ENCODE measurements around the gene BCAS3. TPM values are rescaled to one million over a fixed set of nuclear protein-coding genes. Genes with fewer than 3 reads are reported as not detected.

Gene BCAS3
- polyA plus RNA-seq, 1 experiment = 17.5 TPM

DNA sequence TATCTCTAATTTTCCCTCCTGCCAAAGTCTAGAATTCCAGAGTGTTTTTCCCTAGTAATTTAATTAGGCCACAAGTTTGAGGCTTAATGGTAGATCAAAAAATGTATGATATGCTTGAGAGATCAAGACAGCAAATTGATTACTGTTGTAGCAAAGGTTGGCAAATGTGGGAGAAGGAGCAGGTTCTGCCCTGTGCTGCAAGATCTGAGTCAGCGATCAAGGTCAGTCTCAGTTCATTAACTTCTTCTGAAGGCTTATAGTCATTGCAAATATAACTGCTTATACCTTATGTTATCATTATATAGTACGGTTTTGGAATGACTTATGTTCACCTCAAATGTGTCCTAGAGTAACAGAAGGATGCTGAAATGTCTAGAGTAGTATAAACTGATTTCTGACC lies 490.9 kb downstream of the BCAS3 start:
- DNase-seq (ENCODE audit: low read depth, low spot score) = no peak
- no peak overlapping the region for H3K27ac ChIP-seq (ENCODE audit: low read depth, low read length)
- TF ChIP-seq, protein P1, sequence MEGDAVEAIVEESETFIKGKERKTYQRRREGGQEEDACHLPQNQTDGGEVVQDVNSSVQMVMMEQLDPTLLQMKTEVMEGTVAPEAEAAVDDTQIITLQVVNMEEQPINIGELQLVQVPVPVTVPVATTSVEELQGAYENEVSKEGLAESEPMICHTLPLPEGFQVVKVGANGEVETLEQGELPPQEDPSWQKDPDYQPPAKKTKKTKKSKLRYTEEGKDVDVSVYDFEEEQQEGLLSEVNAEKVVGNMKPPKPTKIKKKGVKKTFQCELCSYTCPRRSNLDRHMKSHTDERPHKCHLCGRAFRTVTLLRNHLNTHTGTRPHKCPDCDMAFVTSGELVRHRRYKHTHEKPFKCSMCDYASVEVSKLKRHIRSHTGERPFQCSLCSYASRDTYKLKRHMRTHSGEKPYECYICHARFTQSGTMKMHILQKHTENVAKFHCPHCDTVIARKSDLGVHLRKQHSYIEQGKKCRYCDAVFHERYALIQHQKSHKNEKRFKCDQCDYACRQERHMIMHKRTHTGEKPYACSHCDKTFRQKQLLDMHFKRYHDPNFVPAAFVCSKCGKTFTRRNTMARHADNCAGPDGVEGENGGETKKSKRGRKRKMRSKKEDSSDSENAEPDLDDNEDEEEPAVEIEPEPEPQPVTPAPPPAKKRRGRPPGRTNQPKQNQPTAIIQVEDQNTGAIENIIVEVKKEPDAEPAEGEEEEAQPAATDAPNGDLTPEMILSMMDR (IDR thresholded peaks at IDR 0.05; ENCODE audit: low read depth, low read length) = no peak
- no peak overlapping the region for H3K4me3 ChIP-seq (ENCODE audit: low read depth, low read length)
- no peaks in the 10 kb centered on the region for H3K27me3 ChIP-seq (ENCODE audit: control insufficient read depth, insufficient read depth, low read length)
- CTCF ChIA-PET = no interaction called here
- POLR2A ChIA-PET = no interaction called here
- no peaks in the 10 kb centered on the region; the same call in 1 of the 2 replicates for H3K9me3 ChIP-seq (ENCODE audit: control insufficient read depth, insufficient read depth, low read length)

DNA sequence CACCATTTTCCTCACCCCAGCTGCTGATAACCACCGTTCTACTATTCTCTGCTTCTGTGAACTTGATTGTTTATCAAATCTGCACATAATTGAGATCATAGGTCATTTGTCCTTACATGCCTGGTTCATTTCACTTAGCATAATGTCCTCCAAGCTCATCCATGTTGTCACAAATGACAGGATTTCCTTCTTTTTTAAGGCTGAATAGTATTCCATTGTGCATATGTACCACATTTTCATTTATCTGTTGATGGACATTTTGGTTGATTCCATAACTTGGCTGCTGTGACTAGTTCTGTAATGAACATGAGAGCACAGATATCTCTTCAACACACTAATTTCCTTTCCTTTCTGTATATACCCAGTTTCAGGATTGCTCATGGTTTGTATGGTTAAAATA lies 496.7 kb downstream of the BCAS3 start:
- no peak for DNase-seq (ENCODE audit: low read depth, low spot score)
- Histone ChIP-seq H3K9me3 (ENCODE audit: control insufficient read depth, insufficient read depth, low read length) (no peaks in the 10 kb centered on the region), H3K27ac (ENCODE audit: low read depth, low read length) (no peak overlapping the region), H3K4me3 (ENCODE audit: low read depth, low read length) (no peak overlapping the region), H3K27me3 (ENCODE audit: control insufficient read depth, insufficient read depth, low read length) (no peaks in the 10 kb centered on the region)
- TF ChIP-seq, protein P1 (IDR thresholded peaks at IDR 0.05; ENCODE audit: low read depth, low read length) = no peak
- ChIA-PET POLR2A (no interaction called here), CTCF (no interaction called here)

DNA sequence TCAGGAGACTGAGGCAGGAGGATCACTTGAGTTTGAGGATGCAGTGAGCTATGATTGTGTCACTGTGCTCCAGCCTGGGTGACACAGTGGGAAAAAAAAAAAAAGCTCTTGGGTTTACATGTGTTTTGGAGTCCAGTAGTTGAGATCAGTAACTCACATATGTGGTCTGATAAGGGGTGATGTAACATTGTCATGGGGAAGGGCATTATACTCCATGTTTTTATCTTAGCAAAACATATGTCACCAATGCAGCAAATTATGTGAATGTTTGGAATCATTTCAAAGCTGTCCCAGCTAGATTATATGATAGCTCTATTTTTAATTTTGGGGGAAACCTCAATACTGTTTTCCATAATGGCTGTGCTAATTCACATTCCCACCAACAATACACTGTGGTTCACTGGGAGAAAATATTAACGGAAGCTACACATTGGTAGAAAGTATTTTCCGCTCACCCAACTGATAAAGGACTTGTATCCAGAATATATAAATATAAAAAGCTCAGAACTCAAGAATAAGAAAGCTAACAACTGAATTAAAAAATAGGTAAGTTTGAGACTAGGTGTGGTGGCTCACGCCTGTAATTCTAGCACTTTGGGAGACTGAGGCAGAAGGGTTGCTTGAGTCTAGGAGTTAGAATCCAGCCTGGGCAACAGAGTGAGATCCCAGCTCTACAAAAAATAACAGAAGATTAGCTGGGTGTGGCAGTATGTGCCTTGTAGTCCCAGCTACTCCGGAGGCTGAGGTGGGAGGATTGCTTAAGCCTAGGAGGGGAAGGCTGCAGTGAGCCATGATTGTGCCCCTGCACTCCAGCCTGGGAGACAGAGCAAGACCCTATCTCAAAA lies 497.9 kb downstream of the BCAS3 start:
- Histone ChIP-seq H3K27me3 (ENCODE audit: control insufficient read depth, insufficient read depth, low read length) (no peaks in the 10 kb centered on the region), H3K27ac (ENCODE audit: low read depth, low read length) (no peak overlapping the region), H3K9me3 (ENCODE audit: control insufficient read depth, insufficient read depth, low read length) (no peaks in the 10 kb centered on the region), H3K4me3 (ENCODE audit: low read depth, low read length) (no peak overlapping the region)
- DNase-seq (ENCODE audit: low read depth, low spot score) = no peak
- TF ChIP-seq, protein P1 (IDR thresholded peaks at IDR 0.05; ENCODE audit: low read depth, low read length) = no peak
- ChIA-PET POLR2A (interaction anchor here (0.6 kb wide), 1 partner anchor 12 kb away, joined by 4 read pairs; no protein-coding TSS in a partner anchor), CTCF (interaction anchor here (0.7 to 1.3 kb wide), 3 partner anchors 146 to 388 kb away, joined by 3 to 7 read pairs (median 4); no protein-coding TSS in a partner anchor)

DNA sequence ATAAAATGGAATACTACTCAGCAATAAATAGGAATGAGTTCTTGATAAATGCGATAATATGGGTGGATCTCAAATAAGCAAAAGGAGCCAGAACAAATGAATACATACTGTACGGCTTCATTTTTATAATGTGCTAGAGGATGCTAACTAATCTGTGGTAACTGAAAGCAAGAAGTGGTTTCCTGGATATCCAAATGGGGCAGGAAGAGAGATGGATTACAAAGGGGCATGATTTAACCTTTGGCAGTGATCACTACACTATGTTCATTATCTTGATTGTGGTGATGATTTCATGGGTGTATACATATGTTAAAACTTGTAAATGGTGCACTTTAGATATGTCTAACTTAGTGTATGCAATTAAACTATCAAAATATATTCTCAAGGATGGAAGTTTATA lies 499.7 kb downstream of the BCAS3 start:
- no peak for DNase-seq (ENCODE audit: low read depth, low spot score)
- no peaks in the 10 kb centered on the region for H3K9me3 ChIP-seq (ENCODE audit: control insufficient read depth, insufficient read depth, low read length)
- H3K4me3 ChIP-seq (ENCODE audit: low read depth, low read length) = no peak overlapping the region
- TF ChIP-seq, protein P1 (IDR thresholded peaks at IDR 0.05; ENCODE audit: low read depth, low read length) = no peak
- ChIA-PET POLR2A (no interaction called here), CTCF (no interaction called here)
- H3K27me3 ChIP-seq (ENCODE audit: control insufficient read depth, insufficient read depth, low read length) = no peaks in the 10 kb centered on the region
- H3K27ac ChIP-seq (ENCODE audit: low read depth, low read length) = no peak overlapping the region

DNA sequence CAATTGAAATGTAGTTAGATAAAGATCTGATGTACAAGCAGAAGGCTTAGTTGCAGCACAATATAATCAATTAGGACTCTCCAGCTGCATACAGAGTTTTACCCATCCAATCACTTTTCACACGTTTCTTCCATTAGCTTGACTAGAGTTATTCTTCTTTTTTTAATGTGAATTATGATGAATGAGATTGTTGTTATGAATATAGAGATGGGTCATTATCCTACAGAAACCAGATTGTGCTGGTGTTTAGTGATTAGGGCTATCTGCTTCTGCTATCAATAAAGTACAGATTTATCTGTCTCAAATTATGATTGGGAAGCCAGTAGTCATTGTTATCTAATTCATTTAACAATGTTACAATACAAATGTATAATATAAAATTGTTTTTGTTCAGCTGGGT lies 500.6 kb downstream of the BCAS3 start:
- no peaks in the 10 kb centered on the region for H3K27me3 ChIP-seq (ENCODE audit: control insufficient read depth, insufficient read depth, low read length)
- H3K27ac ChIP-seq (ENCODE audit: low read depth, low read length) = no peak overlapping the region
- POLR2A ChIA-PET = no interaction called here
- CTCF ChIA-PET = no interaction called here
- TF ChIP-seq, protein P1 (IDR thresholded peaks at IDR 0.05; ENCODE audit: low read depth, low read length) = no peak
- DNase-seq (ENCODE audit: low read depth, low spot score) = no peak
- no peaks in the 10 kb centered on the region for H3K9me3 ChIP-seq (ENCODE audit: control insufficient read depth, insufficient read depth, low read length)
- H3K4me3 ChIP-seq (ENCODE audit: low read depth, low read length) = no peak overlapping the region
